ENCODE measurements around the gene NBEA.

- TF ChIP-seq, protein P1, sequence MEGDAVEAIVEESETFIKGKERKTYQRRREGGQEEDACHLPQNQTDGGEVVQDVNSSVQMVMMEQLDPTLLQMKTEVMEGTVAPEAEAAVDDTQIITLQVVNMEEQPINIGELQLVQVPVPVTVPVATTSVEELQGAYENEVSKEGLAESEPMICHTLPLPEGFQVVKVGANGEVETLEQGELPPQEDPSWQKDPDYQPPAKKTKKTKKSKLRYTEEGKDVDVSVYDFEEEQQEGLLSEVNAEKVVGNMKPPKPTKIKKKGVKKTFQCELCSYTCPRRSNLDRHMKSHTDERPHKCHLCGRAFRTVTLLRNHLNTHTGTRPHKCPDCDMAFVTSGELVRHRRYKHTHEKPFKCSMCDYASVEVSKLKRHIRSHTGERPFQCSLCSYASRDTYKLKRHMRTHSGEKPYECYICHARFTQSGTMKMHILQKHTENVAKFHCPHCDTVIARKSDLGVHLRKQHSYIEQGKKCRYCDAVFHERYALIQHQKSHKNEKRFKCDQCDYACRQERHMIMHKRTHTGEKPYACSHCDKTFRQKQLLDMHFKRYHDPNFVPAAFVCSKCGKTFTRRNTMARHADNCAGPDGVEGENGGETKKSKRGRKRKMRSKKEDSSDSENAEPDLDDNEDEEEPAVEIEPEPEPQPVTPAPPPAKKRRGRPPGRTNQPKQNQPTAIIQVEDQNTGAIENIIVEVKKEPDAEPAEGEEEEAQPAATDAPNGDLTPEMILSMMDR (conservative IDR thresholded peaks at IDR 0.05): no peak
- no peak for TF ChIP-seq ZFX (IDR thresholded peaks at IDR 0.05)
These were observed 661.7 kb downstream of the NBEA start for GRCh38 chr13:35603593-35604285.
